IPS-NIHi11 (cell line): Measurements from ENCODE around the gene LRATD1.

ENCODE experiments used
- DNase-seq: peaks from one replicate; pipeline ENCODE4 v3.0.0; 2012; ENCODE audit warnings: mixed read lengths, low spot score

LRATD1 gene

GRCh38 chr2:14633461-14634181 lies 1.1 kb downstream of the LRATD1 start:
- no peak for DNase-seq

- no peak for DNase-seq
Observed at GRCh38 chr2:14634182-14634488, 1.6 kb downstream of the LRATD1 start.

GRCh38 chr2:14634489-14635390 lies 2.2 kb downstream of the LRATD1 start:
- DNase-seq: peak; percentile 77

- peak; percentile 60 for DNase-seq
Observed at GRCh38 chr2:14635391-14635871, 2.9 kb downstream of the LRATD1 start.

GRCh38 chr2:14638488-14638887 lies 6.0 kb downstream of the LRATD1 start:
- DNase-seq: no peak

GRCh38 chr2:14641116-14641515 lies 8.6 kb downstream of the LRATD1 start:
- DNase-seq: no peak

GRCh38 chr2:14642499-14642898 lies 10.0 kb downstream of the LRATD1 start:
- peak; percentile 30 for DNase-seq

- DNase-seq: no peak
Observed at GRCh38 chr2:14647714-14648113, 15.2 kb downstream of the LRATD1 start.

GRCh38 chr2:14650066-14650465 lies 17.5 kb downstream of the LRATD1 start:
- no peak for DNase-seq

- no peak for DNase-seq
Observed at GRCh38 chr2:14654835-14655282, 22.3 kb downstream of the LRATD1 start.

GRCh38 chr2:14656146-14656545 lies 23.6 kb downstream of the LRATD1 start:
- DNase-seq: no peak

- DNase-seq: peak; percentile 15
Observed at GRCh38 chr2:14661163-14661562, 28.6 kb downstream of the LRATD1 start.

- DNase-seq: peak; percentile 13
Observed at GRCh38 chr2:14673351-14673875, 40.9 kb downstream of the LRATD1 start.

- no peak for DNase-seq
Observed at GRCh38 chr2:14675489-14675888, 43.0 kb downstream of the LRATD1 start.

- no peak for DNase-seq
Observed at GRCh38 chr2:14676371-14676770, 43.9 kb downstream of the LRATD1 start.

GRCh38 chr2:14677039-14677438 lies 44.5 kb downstream of the LRATD1 start:
- no peak for DNase-seq

GRCh38 chr2:14678761-14679160 lies 46.2 kb downstream of the LRATD1 start:
- DNase-seq: no peak

GRCh38 chr2:14681608-14682007 lies 49.1 kb downstream of the LRATD1 start:
- no peak for DNase-seq
